Activated T-cell treated with anti-CD3 and anti-CD28 coated beads, Interleukin-2, amount 50 U/mL, for 72 hours (primary cell): Measurements from ENCODE around the gene CHSY3. TPM values are rescaled to one million over a fixed set of nuclear protein-coding genes. Genes with fewer than 3 reads are reported as not detected.

Experiments used
- ATAC-seq, 2 donors: fragments of 150-1000 bp; cut with Tn5 transposase; replicated peaks in 1 of 2; 2 replicates each; pipeline ENCODE4 v1.10.0; 2021; ENCODE audit warnings: moderate library complexity in 2 of 2, mild to moderate bottlenecking in 1 of 2
- DNase-seq, 2 donors: peaks; one replicate each; pipeline ENCODE4 v3.0.0; 2021 to 2022; ENCODE audit warnings: mixed read lengths in 1 of 2
- H3K27ac Mint-ChIP-seq: one replicate; pipeline ENCODE4 v1.8.0; 2022; ENCODE audit warnings: mild to moderate bottlenecking, moderate library complexity, mixed read lengths
- H3K27me3 Mint-ChIP-seq: one replicate; pipeline ENCODE4 v1.8.0; 2022; ENCODE audit warnings: low read depth, mixed read lengths
- H3K36me3 Mint-ChIP-seq, 2 donors: one replicate each; pipeline ENCODE4 v1.8.0; 2022; ENCODE audit warnings: mixed read lengths in 2 of 2, mild to moderate bottlenecking in 1 of 2; ENCODE audit not compliant: insufficient read depth in 2 of 2
- H3K4me1 Mint-ChIP-seq: one replicate; pipeline ENCODE4 v1.8.0; 2022; ENCODE audit warnings: low read depth, mixed read lengths
- H3K4me3 Mint-ChIP-seq, 2 donors: one replicate each; pipeline ENCODE4 v1.8.0; 2022; ENCODE audit warnings: mild to moderate bottlenecking in 2 of 2, mixed read lengths in 2 of 2, moderate library complexity in 2 of 2
- H3K9me3 Mint-ChIP-seq, 2 donors: one replicate each; pipeline ENCODE4 v1.8.0; 2022; ENCODE audit warnings: mixed read lengths in 2 of 2
- total RNA-seq, 2 donors: library from RNA; stranded (reverse); gene quantifications; one replicate each; pipeline ENCODE4 v1.2.3, GENCODE V29; 2022

The CHSY3 gene
- total RNA-seq, 2 donors from 2014 or later, result not detected

GRCh38 chr5:130052752-130053151, 148.5 kb downstream of the CHSY3 start:
- Mint-ChIP-seq H3K36me3 (no peaks in the 10 kb centered on the region), H3K9me3 (no peaks in the 10 kb centered on the region), H3K4me3 (no peak overlapping the region), H3K4me1 (no peaks in the 10 kb centered on the region), H3K27me3 (peaks cover 8% of the 10 kb centered on the region), H3K27ac (no peak overlapping the region)
- ATAC-seq, result no peak
- no peak for DNase-seq

DNA sequence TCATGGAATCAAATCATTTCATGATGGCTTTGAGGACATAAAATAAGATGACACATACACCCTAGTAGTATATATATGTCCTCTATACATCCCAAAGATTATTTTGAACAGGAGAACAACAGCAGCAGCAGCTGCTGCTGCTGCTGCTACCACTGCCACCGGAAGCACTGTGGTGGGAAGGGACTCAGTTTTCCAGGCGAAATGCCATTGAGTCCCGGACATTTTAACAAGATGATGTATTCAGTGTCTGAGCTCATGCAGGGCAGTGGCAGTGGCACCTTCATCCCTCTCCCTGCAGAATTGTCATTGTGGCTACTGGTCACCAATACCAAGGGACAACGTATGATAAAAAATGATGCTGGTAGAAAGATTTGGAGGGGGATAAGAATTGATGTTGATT, 151.3 kb downstream of the CHSY3 start:
- no peak overlapping the region for H3K4me3 Mint-ChIP-seq
- peaks cover 2 to 4% of the 10 kb centered on the region in 2 donors for H3K9me3 Mint-ChIP-seq
- H3K4me1 Mint-ChIP-seq, result no peaks in the 10 kb centered on the region
- DNase-seq (no peak), ATAC-seq (no peak)
- H3K27ac Mint-ChIP-seq, result no peak overlapping the region
- H3K36me3 Mint-ChIP-seq, result no peaks in the 10 kb centered on the region
- peaks cover 21% of the 10 kb centered on the region for H3K27me3 Mint-ChIP-seq

DNA sequence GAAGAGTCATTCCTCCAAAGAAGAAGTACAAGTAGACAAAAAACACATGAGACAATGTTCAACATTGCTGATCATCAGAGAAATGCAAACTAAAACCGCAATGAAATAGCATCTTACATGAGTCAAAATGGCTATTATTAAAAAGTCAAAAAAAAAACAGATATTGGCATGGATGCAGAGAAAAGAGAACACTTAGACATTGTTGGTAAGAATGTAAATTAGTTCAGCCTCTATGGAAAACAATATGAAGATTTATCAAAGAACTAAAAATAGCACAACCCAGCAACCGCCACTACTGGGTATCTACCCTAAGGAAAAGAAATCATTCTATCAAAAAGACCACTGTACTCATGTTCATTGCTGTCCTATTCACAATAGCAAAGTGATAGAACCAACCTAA, 157.5 kb downstream of the CHSY3 start:
- peaks cover 13% of the 10 kb centered on the region for H3K27me3 Mint-ChIP-seq
- H3K4me3 Mint-ChIP-seq, result no peak overlapping the region
- peaks cover 2 to 4% of the 10 kb centered on the region in 2 donors for H3K9me3 Mint-ChIP-seq
- no peaks in the 10 kb centered on the region for H3K36me3 Mint-ChIP-seq
- ATAC-seq, result no peak
- no peaks in the 10 kb centered on the region for H3K4me1 Mint-ChIP-seq
- no peak for DNase-seq
- H3K27ac Mint-ChIP-seq, result no peak overlapping the region

DNA sequence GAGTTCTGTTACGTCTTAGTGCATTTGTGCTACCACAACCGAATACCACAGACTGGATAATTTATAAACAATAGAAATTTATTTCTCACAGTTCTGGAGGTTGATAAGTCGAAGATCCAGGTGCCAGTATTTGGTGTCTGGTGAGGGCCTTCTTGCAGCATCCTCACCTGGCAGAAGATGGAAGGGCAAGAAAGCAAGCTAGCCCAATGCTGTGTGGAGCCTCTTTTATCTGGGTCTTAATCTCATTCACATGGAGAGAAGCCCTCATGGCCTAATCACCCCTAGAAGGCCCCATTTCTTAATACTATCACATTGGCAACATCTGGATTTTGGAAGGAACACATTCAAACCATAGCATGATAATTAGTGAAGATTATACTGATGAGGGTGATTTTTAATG, 159.3 kb downstream of the CHSY3 start:
- no peaks in the 10 kb centered on the region for H3K36me3 Mint-ChIP-seq
- H3K27me3 Mint-ChIP-seq, result peaks cover 13% of the 10 kb centered on the region
- peaks cover 2 to 4% of the 10 kb centered on the region in 2 donors for H3K9me3 Mint-ChIP-seq
- no peak overlapping the region for H3K4me3 Mint-ChIP-seq
- no peaks in the 10 kb centered on the region for H3K4me1 Mint-ChIP-seq
- DNase-seq, result no peak
- ATAC-seq, result no peak
- H3K27ac Mint-ChIP-seq, result no peak overlapping the region

DNA sequence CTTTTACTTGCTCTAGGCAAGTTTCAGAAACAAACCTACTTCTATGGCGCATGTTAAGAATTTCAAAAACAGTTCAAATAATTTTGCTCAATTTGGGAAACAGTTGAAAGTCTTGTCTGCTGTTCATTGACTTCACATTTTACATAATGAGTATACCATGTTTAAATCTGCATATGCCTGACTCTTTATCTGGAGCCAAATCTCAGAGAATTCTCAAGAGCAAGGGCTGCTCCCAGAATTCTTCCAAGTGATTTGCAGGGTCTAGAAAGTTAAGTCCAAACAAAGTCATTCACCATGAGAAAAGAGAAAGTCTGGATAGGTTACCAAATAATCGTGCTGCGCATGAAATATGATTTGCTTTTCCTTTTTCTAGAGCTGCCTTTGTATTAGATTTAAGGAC, 160.2 kb downstream of the CHSY3 start:
- ATAC-seq, result no peak
- Mint-ChIP-seq H3K27me3 (peaks cover 8% of the 10 kb centered on the region), H3K27ac (no peak overlapping the region), H3K9me3 (peaks cover 2 to 4% of the 10 kb centered on the region in 2 donors), H3K4me1 (no peaks in the 10 kb centered on the region), H3K36me3 (no peaks in the 10 kb centered on the region), H3K4me3 (no peak overlapping the region)
- DNase-seq, result no peak

DNA sequence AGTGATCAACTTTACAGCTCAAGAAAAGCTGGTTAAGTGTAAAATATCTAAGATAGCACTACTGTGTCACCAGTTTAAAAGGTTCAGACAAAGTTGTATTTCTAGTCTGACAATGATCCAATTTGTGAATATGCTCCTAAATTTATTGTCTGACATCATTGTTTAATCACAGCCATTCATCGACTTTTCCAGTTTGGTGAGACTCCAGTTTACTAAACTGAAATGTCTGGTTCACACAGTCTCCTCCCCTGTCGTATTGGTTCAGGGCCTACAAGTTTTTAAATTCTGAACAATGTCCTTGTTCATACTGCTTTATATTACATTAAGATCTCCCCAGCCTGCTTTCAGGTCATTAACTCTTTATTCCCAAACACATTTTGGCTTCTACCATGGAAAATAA, 161.4 kb downstream of the CHSY3 start:
- H3K4me1 Mint-ChIP-seq, result no peaks in the 10 kb centered on the region
- no peaks in the 10 kb centered on the region for H3K9me3 Mint-ChIP-seq
- H3K36me3 Mint-ChIP-seq, result no peaks in the 10 kb centered on the region
- no peaks in the 10 kb centered on the region for H3K27me3 Mint-ChIP-seq
- ATAC-seq, result no peak
- no peak overlapping the region for H3K27ac Mint-ChIP-seq
- no peak overlapping the region for H3K4me3 Mint-ChIP-seq
- no peak for DNase-seq

- no peak overlapping the region for H3K27ac Mint-ChIP-seq
- H3K36me3 Mint-ChIP-seq, result no peaks in the 10 kb centered on the region
- H3K9me3 Mint-ChIP-seq, result no peaks in the 10 kb centered on the region
- ATAC-seq (no peak), DNase-seq (no peak)
- H3K4me3 Mint-ChIP-seq, result no peak overlapping the region
- no peaks in the 10 kb centered on the region for H3K4me1 Mint-ChIP-seq
- H3K27me3 Mint-ChIP-seq, result no peaks in the 10 kb centered on the region
These were observed 162.4 kb downstream of the CHSY3 start for GRCh38 chr5:130066644-130067043.

- no peak overlapping the region for H3K4me3 Mint-ChIP-seq
- DNase-seq (no peak), ATAC-seq (no peak)
- H3K4me1 Mint-ChIP-seq, result no peaks in the 10 kb centered on the region
- H3K9me3 Mint-ChIP-seq, result no peaks in the 10 kb centered on the region
- H3K36me3 Mint-ChIP-seq, result no peaks in the 10 kb centered on the region
- H3K27me3 Mint-ChIP-seq, result no peaks in the 10 kb centered on the region
- no peak overlapping the region for H3K27ac Mint-ChIP-seq
These were observed 163.1 kb downstream of the CHSY3 start for GRCh38 chr5:130067364-130067763.

DNA sequence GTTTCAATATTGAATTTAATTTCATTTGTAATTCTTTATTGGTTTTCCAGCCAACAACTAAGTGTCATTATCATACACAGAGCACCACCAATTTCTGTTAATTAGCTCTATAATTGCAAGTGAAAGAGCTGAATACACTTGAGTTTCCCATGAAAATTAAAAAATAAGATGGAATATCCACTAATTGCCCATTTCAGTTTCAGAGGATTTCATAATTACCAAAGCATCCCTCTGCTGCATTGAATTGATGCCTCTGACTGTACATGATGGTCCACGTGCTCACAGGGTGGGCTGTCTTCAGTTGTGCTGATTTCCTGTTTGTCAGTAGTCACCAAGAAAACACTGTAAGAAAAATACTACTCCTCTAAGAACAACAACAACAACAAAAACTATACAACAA, 163.8 kb downstream of the CHSY3 start:
- no peaks in the 10 kb centered on the region for H3K36me3 Mint-ChIP-seq
- H3K27ac Mint-ChIP-seq, result no peak overlapping the region
- H3K4me1 Mint-ChIP-seq, result no peaks in the 10 kb centered on the region
- no peaks in the 10 kb centered on the region for H3K9me3 Mint-ChIP-seq
- ATAC-seq (no peak), DNase-seq (no peak)
- H3K27me3 Mint-ChIP-seq, result no peaks in the 10 kb centered on the region
- H3K4me3 Mint-ChIP-seq, result no peak overlapping the region

GRCh38 chr5:130068988-130069387, 164.7 kb downstream of the CHSY3 start:
- Mint-ChIP-seq H3K36me3 (no peaks in the 10 kb centered on the region), H3K9me3 (no peaks in the 10 kb centered on the region), H3K4me1 (no peaks in the 10 kb centered on the region), H3K27me3 (no peaks in the 10 kb centered on the region), H3K27ac (no peak overlapping the region), H3K4me3 (no peak overlapping the region)
- ATAC-seq, result no peak
- DNase-seq, result no peak

DNA sequence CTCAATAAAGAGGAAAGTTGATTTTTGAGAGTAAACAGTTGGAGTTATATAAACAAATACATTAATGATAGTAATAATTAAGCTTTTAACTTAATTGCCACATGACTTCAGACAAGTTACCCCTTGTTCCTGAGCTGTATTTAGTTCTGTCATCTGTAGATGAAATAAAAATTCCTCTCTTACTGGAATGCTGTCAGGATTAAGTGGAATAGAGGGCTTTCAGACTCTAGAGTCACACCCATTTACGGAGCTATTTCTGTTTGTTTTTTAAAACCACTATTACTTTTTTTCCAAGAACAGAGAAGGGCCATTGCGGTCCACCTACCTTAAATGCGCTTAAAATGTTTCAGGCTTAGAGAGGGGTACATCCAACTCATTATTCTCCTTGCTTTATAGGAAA, 170.6 kb downstream of the CHSY3 start:
- no peaks in the 10 kb centered on the region for H3K9me3 Mint-ChIP-seq
- ATAC-seq, result no peak
- no peak overlapping the region for H3K27ac Mint-ChIP-seq
- no peaks in the 10 kb centered on the region for H3K4me1 Mint-ChIP-seq
- H3K36me3 Mint-ChIP-seq, result no peaks in the 10 kb centered on the region
- no peak overlapping the region for H3K4me3 Mint-ChIP-seq
- H3K27me3 Mint-ChIP-seq, result no peaks in the 10 kb centered on the region
- no peak for DNase-seq

DNA sequence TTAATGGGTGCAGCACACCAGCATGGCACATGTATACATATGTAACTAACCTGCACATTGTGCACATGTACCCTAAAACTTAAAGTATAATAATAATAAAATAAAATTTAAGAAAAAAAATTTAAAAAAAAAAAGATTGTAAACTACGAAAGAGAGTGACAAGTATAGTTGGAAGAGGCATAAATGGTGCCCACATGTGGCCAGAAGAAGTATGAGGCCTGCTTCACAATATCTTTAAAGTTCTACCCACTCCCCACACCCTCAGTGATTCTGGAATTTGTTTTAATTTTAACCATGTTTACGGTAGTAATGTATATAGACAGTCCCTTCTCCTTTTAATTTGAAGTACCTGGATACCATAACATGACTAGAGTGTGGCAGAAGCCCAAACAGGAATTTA, 172.7 kb downstream of the CHSY3 start:
- no peaks in the 10 kb centered on the region for H3K27me3 Mint-ChIP-seq
- no peaks in the 10 kb centered on the region for H3K4me1 Mint-ChIP-seq
- no peak overlapping the region for H3K27ac Mint-ChIP-seq
- no peak overlapping the region for H3K4me3 Mint-ChIP-seq
- ATAC-seq (no peak), DNase-seq (no peak)
- H3K9me3 Mint-ChIP-seq, result no peaks in the 10 kb centered on the region
- no peaks in the 10 kb centered on the region for H3K36me3 Mint-ChIP-seq

GRCh38 chr5:130078661-130079060, 174.4 kb downstream of the CHSY3 start:
- no peaks in the 10 kb centered on the region for H3K9me3 Mint-ChIP-seq
- H3K27ac Mint-ChIP-seq, result no peak overlapping the region
- H3K27me3 Mint-ChIP-seq, result no peaks in the 10 kb centered on the region
- H3K4me3 Mint-ChIP-seq, result no peak overlapping the region
- H3K4me1 Mint-ChIP-seq, result no peaks in the 10 kb centered on the region
- DNase-seq, result no peak
- H3K36me3 Mint-ChIP-seq, result no peaks in the 10 kb centered on the region
- no peak for ATAC-seq

DNA sequence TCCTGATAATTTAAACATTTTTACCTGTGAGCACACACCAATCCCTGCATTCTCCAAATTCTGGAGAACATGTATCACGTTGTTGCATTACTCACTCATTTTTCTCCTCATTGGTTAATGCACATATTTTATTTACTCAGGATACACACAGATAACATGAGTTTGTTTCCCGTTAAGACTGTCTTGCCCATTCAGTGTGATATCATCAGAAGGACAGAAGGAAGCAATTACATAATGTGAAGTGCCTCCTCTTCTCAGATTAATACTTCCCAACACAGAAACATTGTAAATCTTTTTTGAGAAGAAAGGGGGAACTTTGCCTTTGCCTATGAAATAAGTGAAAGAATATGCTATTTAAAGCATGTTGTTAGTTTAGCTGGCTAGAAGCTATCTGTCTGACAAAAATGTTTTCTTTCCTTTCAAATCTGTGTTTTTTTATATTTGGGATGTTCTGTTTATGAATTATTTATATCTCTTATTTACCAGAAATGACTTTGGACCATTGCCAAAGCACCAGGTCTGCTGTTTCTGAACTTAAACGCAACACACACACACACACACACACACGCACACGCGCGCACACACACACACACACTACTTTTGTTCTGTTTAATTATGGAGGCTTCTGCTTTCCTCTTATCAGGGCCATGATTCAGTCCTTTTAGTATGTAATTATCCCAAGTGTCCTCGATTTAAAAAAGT, 186.5 kb downstream of the CHSY3 start:
- H3K4me1 Mint-ChIP-seq, result no peaks in the 10 kb centered on the region
- peaks cover 0 to 1% of the 10 kb centered on the region in 2 donors for H3K36me3 Mint-ChIP-seq
- H3K4me3 Mint-ChIP-seq, result no peak overlapping the region
- no peak for ATAC-seq
- no peak overlapping the region for H3K27ac Mint-ChIP-seq
- no peak for DNase-seq
- no peaks in the 10 kb centered on the region for H3K9me3 Mint-ChIP-seq
- H3K27me3 Mint-ChIP-seq, result no peaks in the 10 kb centered on the region
